Smooth muscle cell (in vitro differentiated cells): ENCODE results near the gene NRK. TPM values are rescaled to one million over a fixed set of nuclear protein-coding genes. Genes with fewer than 3 reads are reported as not detected.

Experiments used
- DNase-seq: peaks from one replicate; lab custom pipeline; 2025; ENCODE audit not compliant: unreplicated experiment; lab: John Stamatoyannopoulos, UW
- H2AFZ ChIP-seq: fragments of 200-600 bp; sonication (generic); 2 replicates; pipeline ENCODE4 v1.6.0; 2016; ENCODE audit warnings: antibody characterized with exemption, low read depth, mild to moderate bottlenecking
- H3F3A ChIP-seq: fragments of 200-600 bp; sonication (generic); 2 replicates; pipeline ENCODE4 v1.6.0; 2017; ENCODE audit warnings: antibody characterized with exemption, low read depth
- H3K27ac ChIP-seq: fragments of 200-600 bp; sonication (generic); 2 replicates; pipeline ENCODE4 v1.5.1; 2016; ENCODE audit warnings: low read depth, mild to moderate bottlenecking
- H3K27me3 ChIP-seq: fragments of 200-600 bp; sonication (generic); 2 replicates; pipeline ENCODE4 v1.6.1; 2016; ENCODE audit warnings: low read depth, mild to moderate bottlenecking
- H3K36me3 ChIP-seq: fragments of 200-600 bp; sonication (generic); 2 replicates; pipeline ENCODE4 v1.5.1; 2016; ENCODE audit warnings: low read depth
- H3K4me1 ChIP-seq: fragments of 200-600 bp; sonication (generic); 2 replicates; pipeline ENCODE4 v1.5.1; 2016; ENCODE audit warnings: low read depth
- H3K4me2 ChIP-seq: fragments of 200-600 bp; sonication (generic); 2 replicates; pipeline ENCODE4 v1.6.0; 2016; ENCODE audit warnings: mild to moderate bottlenecking
- H3K4me3 ChIP-seq: fragments of 200-600 bp; sonication (generic); 2 replicates; pipeline ENCODE4 v1.5.1; 2016; ENCODE audit warnings: mild to moderate bottlenecking
- H3K79me2 ChIP-seq: fragments of 200-600 bp; sonication (generic); 2 replicates; pipeline ENCODE4 v1.6.0; 2016; ENCODE audit warnings: low read depth, mild to moderate bottlenecking
- H3K9ac ChIP-seq: fragments of 200-600 bp; sonication (generic); 2 replicates; pipeline ENCODE4 v1.6.0; 2016; ENCODE audit warnings: low read depth
- H3K9me3 ChIP-seq: fragments of 200-600 bp; sonication (generic); replicated peaks from 2 replicates; pipeline ENCODE4 v1.5.1; 2016; ENCODE audit warnings: low read depth
- H4K20me1 ChIP-seq: fragments of 200-600 bp; sonication (generic); 2 replicates; pipeline ENCODE4 v1.6.0; 2016; ENCODE audit warnings: low read depth
- CTCF ChIP-seq: fragments of 200-600 bp; sonication (generic); IDR thresholded peaks from 2 replicates; pipeline ENCODE4 v1.5.1; 2017; ENCODE audit warnings: borderline replicate concordance, mild to moderate bottlenecking, antibody characterized with exemption; ENCODE audit not compliant: insufficient read depth, poor library complexity, severe bottlenecking
- WGBS: methylation state at CpG from one replicate; pipeline ENCODE4 v1.1.7; 2016; ENCODE audit warnings: low lambda C conversion rate; 5-methylcytosine and 5-hydroxymethylcytosine counted together
- polyA plus RNA-seq: library from polyadenylated mRNA; unstranded; fragments of >200 nt; fragmentation: Nextera tagmentation; extraction: Ambion mirVana; gene quantifications from 2 replicates; pipeline ENCODE4 v1.2.1, GENCODE V29; 2016
- total RNA-seq: library from RNA; depleted of rRNA; stranded (reverse); fragments of >200 nt; gene quantifications from 2 replicates; pipeline ENCODE4 v1.2.3, GENCODE V29; 2014

Gene NRK
- total and polyA plus RNA-seq, 2 experiments from 2014 or later, result 0.55 to 4.0 TPM

- Histone ChIP-seq H3K9me3 (no peaks in the 10 kb centered on the region), H2AFZ (no peak overlapping the region), H3K9ac (no peak overlapping the region), H3K4me2 (no peak overlapping the region), H3F3A (no peaks in the 10 kb centered on the region), H3K27me3 (no peaks in the 10 kb centered on the region), H3K79me2 (no peaks in the 10 kb centered on the region), H3K27ac (no peak overlapping the region), H3K36me3 (no peaks in the 10 kb centered on the region), H4K20me1 (no peaks in the 10 kb centered on the region), H3K4me3 (no peak overlapping the region), H3K4me1 (no peaks in the 10 kb centered on the region)
- TF ChIP-seq CTCF, result no peak
- no peak for DNase-seq
- 40% methylated on average over 3 of the region's 3 CpGs for WGBS
Observed at GRCh38 chrX:105876658-105877057, 54.3 kb downstream of the NRK start.

GRCh38 chrX:105880491-105880890 is 58.2 kb downstream of the NRK start:
- no peak overlapping the region for H3K9ac ChIP-seq
- no peak for TF ChIP-seq CTCF

GRCh38 chrX:105882581-105883275 is 60.4 kb downstream of the NRK start:
- Histone ChIP-seq H3F3A (no peaks in the 10 kb centered on the region), H4K20me1 (no peaks in the 10 kb centered on the region), H3K4me3 (no peak overlapping the region), H2AFZ (no peak overlapping the region), H3K27me3 (no peaks in the 10 kb centered on the region), H3K9ac (no peak overlapping the region), H3K27ac (no peak overlapping the region), H3K4me1 (no peaks in the 10 kb centered on the region), H3K36me3 (no peaks in the 10 kb centered on the region), H3K4me2 (no peak overlapping the region), H3K79me2 (no peaks in the 10 kb centered on the region), H3K9me3 (no peaks in the 10 kb centered on the region)
- TF ChIP-seq CTCF, result no peak
- 54% methylated on average over 3 of the region's 3 CpGs for WGBS
- no peak for DNase-seq

More at GRCh38 chrX:105880491-105880890, 58.2 kb downstream of the NRK start:
- H3K4me3 ChIP-seq, result no peak overlapping the region
- H3K36me3 ChIP-seq, result no peaks in the 10 kb centered on the region
- H3K4me1 ChIP-seq, result no peaks in the 10 kb centered on the region
- no peak overlapping the region for H3K27ac ChIP-seq
- 78% methylated on average over 3 of the region's 3 CpGs for WGBS
- no peaks in the 10 kb centered on the region for H4K20me1 ChIP-seq
- H3K79me2 ChIP-seq, result no peaks in the 10 kb centered on the region
- no peak for DNase-seq
- no peak overlapping the region for H3K4me2 ChIP-seq
- H3K9me3 ChIP-seq, result no peaks in the 10 kb centered on the region
- H3K27me3 ChIP-seq, result no peaks in the 10 kb centered on the region
- no peaks in the 10 kb centered on the region for H3F3A ChIP-seq
- no peak overlapping the region for H2AFZ ChIP-seq

GRCh38 chrX:105894721-105895120 is 72.4 kb downstream of the NRK start:
- H3K4me3 ChIP-seq, result no peak overlapping the region
- TF ChIP-seq CTCF, result no peak
- H2AFZ ChIP-seq, result no peak overlapping the region
- H4K20me1 ChIP-seq, result no peaks in the 10 kb centered on the region
- DNase-seq, result no peak
- no peaks in the 10 kb centered on the region for H3K9me3 ChIP-seq
- H3K27ac ChIP-seq, result no peak overlapping the region
- H3K79me2 ChIP-seq, result no peaks in the 10 kb centered on the region
- no peaks in the 10 kb centered on the region for H3F3A ChIP-seq
- H3K27me3 ChIP-seq, result no peaks in the 10 kb centered on the region
- no peak overlapping the region for H3K4me2 ChIP-seq
- no peaks in the 10 kb centered on the region for H3K36me3 ChIP-seq
- no peaks in the 10 kb centered on the region for H3K4me1 ChIP-seq
- H3K9ac ChIP-seq, result no peak overlapping the region
